Common myeloid progenitor, CD34-positive (primary cell): ENCODE results near the gene SEPTIN6.
"Not testable (repeated sequence)": the region's sequence is repeated elsewhere in the genome, so short reads cannot be mapped to it uniquely, and the experiment has no call there.

Experiments used
- CTCF ChIA-PET: fragments of 350-600 bp; sonication (Branson Sonifier 250); formaldehyde crosslinking; loops from one replicate; lab custom pipeline; 2021; ENCODE audit warnings: antibody characterized with exemption; lab: Charles Lee
- POLR2A ChIA-PET: fragments of 350-600 bp; sonication (Branson Sonifier 250); formaldehyde crosslinking; loops from one replicate; lab custom pipeline; 2021; ENCODE audit warnings: antibody characterized with exemption; lab: Charles Lee
- DNase-seq, 3 donors: peaks; one replicate each; pipeline versions ENCODE4 v3.0.0 to v3.0.0-alpha.2; 2013
- H3K27ac ChIP-seq, 2 experiments: 1 replicate in 1 of 2; 2 replicates in 1 of 2; pipeline ENCODE4 v1.7.0; 2013; ENCODE audit warnings: inconsistent platforms in 2 of 2, low read length in 2 of 2, mild to moderate bottlenecking in 2 of 2, low read depth in 1 of 2, moderate library complexity in 1 of 2; ENCODE audit not compliant: severe bottlenecking in 2 of 2, insufficient read depth in 1 of 2, poor library complexity in 1 of 2
- H3K27me3 ChIP-seq, 5 experiments: replicated peaks in 2 of 5; 1 replicate in 3 of 5; 2 replicates in 2 of 5; pipeline versions ENCODE4 v1.6.1 to v1.7.0; 2013; ENCODE audit warnings: low read length in 4 of 5, mild to moderate bottlenecking in 2 of 5, moderate library complexity in 2 of 5, inconsistent platforms in 1 of 5; ENCODE audit not compliant: insufficient read depth in 5 of 5, control insufficient read depth in 4 of 5
- H3K36me3 ChIP-seq, 4 experiments: 1 replicate in 2 of 4; 2 replicates in 2 of 4; pipeline versions ENCODE4 v1.6.1 to v1.7.0; 2013; ENCODE audit warnings: low read length in 3 of 4, control low read depth in 1 of 4, mild to moderate bottlenecking in 1 of 4; ENCODE audit not compliant: control insufficient read depth in 4 of 4, insufficient read depth in 4 of 4
- H3K4me1 ChIP-seq, 4 experiments: 1 replicate in 3 of 4; 2 replicates in 1 of 4; pipeline versions ENCODE4 v1.6.1 to v1.7.1; 2013; ENCODE audit warnings: low read length in 3 of 4, mild to moderate bottlenecking in 3 of 4, control low read depth in 1 of 4, inconsistent platforms in 1 of 4, moderate library complexity in 1 of 4; ENCODE audit not compliant: control insufficient read depth in 4 of 4, insufficient read depth in 4 of 4; ENCODE audit errors: control extremely low read depth in 1 of 4
- H3K4me3 ChIP-seq, 7 experiments: 1 replicate in 4 of 7; 2 replicates in 3 of 7; pipeline versions ENCODE4 v1.5.1 to v1.7.0; 2013; ENCODE audit warnings: mild to moderate bottlenecking in 7 of 7, low read length in 6 of 7, moderate library complexity in 6 of 7, inconsistent platforms in 2 of 7, low read depth in 2 of 7, control low read depth in 1 of 7; ENCODE audit not compliant: insufficient read depth in 4 of 7, control insufficient read depth in 1 of 7; ENCODE audit errors: extremely low read depth in 1 of 7
- H3K9me3 ChIP-seq, 5 experiments: 1 replicate in 4 of 5; 2 replicates in 1 of 5; pipeline versions ENCODE4 v1.6.1 to v1.7.1; 2013; ENCODE audit warnings: low read length in 4 of 5, mild to moderate bottlenecking in 2 of 5, inconsistent platforms in 1 of 5, low read depth in 1 of 5, moderate library complexity in 1 of 5; ENCODE audit not compliant: control insufficient read depth in 4 of 5, insufficient read depth in 2 of 5; ENCODE audit errors: control extremely low read depth in 1 of 5
- WGBS: methylation state at CpG from one replicate; pipeline ENCODE4 v1.1.5; 2013; ENCODE audit not compliant: insufficient coverage; 5-methylcytosine and 5-hydroxymethylcytosine counted together

The SEPTIN6 gene

DNA sequence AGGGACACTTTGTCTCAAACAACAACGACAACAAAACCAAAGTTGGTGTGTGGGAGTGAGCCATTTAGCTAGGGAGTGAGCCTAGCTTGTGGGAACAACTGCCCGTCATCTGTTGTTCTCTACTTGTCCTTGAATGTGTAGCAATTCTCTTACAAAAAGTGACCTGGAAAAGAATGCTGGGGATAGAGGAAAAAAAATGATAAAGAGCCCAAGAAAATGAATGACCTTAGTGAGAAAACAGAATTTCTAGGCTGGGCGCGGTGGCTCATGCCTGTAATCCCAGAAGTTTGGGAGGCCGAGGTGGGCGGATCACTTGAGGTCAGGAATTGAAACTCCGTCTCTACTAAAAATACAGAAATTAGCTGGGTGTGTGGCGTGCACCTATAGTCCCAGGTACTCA lies 19.6 kb downstream of the SEPTIN6 start:
- peaks cover 4 to 36% (median 33%) of the 10 kb centered on the region in 4 experiments for H3K36me3 ChIP-seq
- DNase-seq = no peak
- H3K4me1 ChIP-seq = peaks cover 8 to 34% (median 29%) of the 10 kb centered on the region in 4 experiments
- H3K27ac ChIP-seq = no peak overlapping the region
- CTCF ChIA-PET = interaction anchor here (5.2 kb wide), 1 partner anchor 21 kb away, joined by 26 read pairs; the partner anchor contains the start of gene SEPTIN6
- no peaks in the 10 kb centered on the region for H3K9me3 ChIP-seq
- no peak overlapping the region for H3K4me3 ChIP-seq
- POLR2A ChIA-PET = interaction anchor here (0.9 kb wide), 1 partner anchor 19 kb away, joined by 3 read pairs; no protein-coding TSS in a partner anchor
- WGBS = 97% methylated on average over 7 of the region's 8 CpGs
- no peaks in the 10 kb centered on the region for H3K27me3 ChIP-seq

DNA sequence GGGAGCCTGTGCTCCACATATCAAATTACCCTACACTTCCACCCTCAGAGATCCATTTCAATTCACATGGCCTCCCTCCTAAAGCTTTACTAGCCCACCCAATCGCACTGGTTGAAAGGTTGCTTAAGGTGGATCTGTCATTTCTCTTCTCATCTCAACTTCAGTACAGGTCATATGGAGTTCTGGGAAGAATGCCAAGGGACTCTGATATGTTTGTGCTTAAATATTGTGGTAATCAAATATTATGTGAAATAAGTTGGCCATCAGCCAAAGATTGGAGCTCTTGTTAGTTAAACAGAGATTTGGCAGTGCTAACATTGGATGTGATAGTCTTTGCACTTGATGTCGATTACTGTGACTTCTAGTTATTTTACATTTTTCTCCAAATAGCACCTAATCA lies 20.5 kb downstream of the SEPTIN6 start:
- ChIA-PET CTCF (interaction anchor here (0.7 to 1.4 kb wide), 4 partner anchors 10 to 59 kb away, joined by 3 to 5 read pairs (median 4); partner anchors contain the start of gene SEPTIN6), POLR2A (interaction anchor here (1.2 kb wide), 1 partner anchor 10 kb away, joined by 4 read pairs; no protein-coding TSS in a partner anchor)
- no peak for DNase-seq
- WGBS = no CpG with 5 or more reads among the region's 2 CpGs
- H3K27me3 ChIP-seq = no peaks in the 10 kb centered on the region
- H3K36me3 ChIP-seq = peaks cover 4 to 39% (median 35%) of the 10 kb centered on the region in 4 experiments
- peaks cover 8 to 27% (median 23%) of the 10 kb centered on the region in 4 experiments for H3K4me1 ChIP-seq
- H3K4me3 ChIP-seq = no peak overlapping the region
- no peaks in the 10 kb centered on the region for H3K9me3 ChIP-seq
- H3K27ac ChIP-seq = no peak overlapping the region

DNA sequence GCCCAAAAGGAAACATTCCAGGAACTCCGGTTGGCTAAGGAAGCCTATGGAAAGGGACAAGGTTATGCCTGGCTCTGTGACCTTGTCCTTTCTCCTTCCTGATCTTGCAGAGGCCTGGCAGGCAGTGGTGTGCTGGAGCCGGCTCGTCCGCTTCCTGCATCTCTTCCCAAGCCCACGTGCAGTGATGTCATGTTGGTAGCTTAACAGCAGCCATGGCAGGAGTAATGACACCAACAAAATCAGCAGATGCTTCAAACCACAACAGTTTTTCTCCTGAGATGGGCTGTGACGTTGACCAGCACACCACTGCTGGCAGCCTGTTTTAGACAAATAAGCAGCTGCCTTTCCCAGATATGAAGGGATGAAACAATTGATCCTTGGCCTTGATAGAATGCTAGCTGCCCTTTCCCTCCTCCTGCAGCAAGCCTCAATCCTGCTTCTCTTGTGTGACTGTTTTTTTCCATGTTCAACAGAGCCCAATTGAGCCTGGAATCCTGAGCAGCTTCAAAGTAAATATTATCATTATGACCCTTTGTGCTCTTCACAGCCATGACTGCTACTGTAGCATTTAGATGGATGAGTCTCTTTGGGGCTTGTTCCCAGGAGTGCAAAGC lies 23.4 kb downstream of the SEPTIN6 start:
- H3K27me3 ChIP-seq = no peaks in the 10 kb centered on the region
- CTCF ChIA-PET = interaction anchor here (1.2 to 2.0 kb wide), 2 partner anchors 20 to 25 kb away, joined by 4 to 7 read pairs; no protein-coding TSS in a partner anchor
- no peak overlapping the region for H3K4me3 ChIP-seq
- peaks cover 0 to 6% (median 2%) of the 10 kb centered on the region in 4 experiments for H3K4me1 ChIP-seq
- H3K36me3 ChIP-seq = peaks cover 6 to 55% (median 38%) of the 10 kb centered on the region in 4 experiments
- no peaks in the 10 kb centered on the region for H3K9me3 ChIP-seq
- WGBS = 78% methylated on average over 6 of the region's 6 CpGs
- POLR2A ChIA-PET = no interaction called here
- H3K27ac ChIP-seq = peak overlapping the region in 1 of 2 experiments; percentile 34
- DNase-seq = no peak

DNA sequence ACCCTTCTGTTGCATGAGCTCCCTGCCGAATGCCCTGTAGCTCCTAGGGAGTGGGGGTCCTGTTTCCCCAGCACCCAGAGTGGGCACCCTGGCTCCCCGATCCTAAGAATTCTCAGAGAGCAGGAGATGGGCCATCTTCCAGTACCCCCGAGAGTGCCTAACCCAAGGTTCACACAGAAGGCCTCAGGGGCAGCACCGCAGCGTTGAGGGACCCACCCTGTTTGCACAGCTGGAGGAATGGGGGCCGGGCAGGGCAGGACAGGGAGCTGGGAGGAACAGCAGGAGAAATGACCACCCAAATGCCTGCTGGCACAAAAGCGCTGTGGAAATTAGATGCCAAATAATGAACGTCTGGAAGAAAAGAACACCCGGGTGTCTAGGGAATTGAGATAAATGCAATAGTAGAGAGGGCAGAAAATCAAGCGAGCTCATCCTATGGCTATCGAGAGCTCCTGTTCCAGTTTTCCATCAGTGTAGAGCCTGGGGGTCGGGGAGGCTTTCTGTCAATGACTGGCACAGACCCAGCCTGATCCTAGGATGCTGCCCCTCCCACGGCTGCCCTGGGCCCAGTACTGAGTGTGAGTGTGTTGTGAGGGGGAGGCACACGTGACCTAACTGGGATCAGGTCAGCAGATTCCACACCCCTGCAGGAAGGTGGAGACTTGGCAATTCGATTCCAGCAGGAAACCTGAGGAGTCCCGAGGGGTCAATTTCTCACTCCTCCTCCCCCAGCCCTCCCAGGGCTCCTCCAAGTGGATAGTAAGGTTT lies 25.7 kb downstream of the SEPTIN6 start:
- 84% methylated on average over 12 of the region's 16 CpGs for WGBS
- H3K9me3 ChIP-seq = no peaks in the 10 kb centered on the region
- DNase-seq = no peak
- no peaks in the 10 kb centered on the region for H3K27me3 ChIP-seq
- peak overlapping the region in 1 of 2 experiments; percentile 43 for H3K27ac ChIP-seq
- POLR2A ChIA-PET = no interaction called here
- H3K4me1 ChIP-seq = peaks cover 0 to 5% (median 2%) of the 10 kb centered on the region in 4 experiments
- no peak overlapping the region for H3K4me3 ChIP-seq
- CTCF ChIA-PET = interaction anchor here (1.1 to 2.3 kb wide), 3 partner anchors 8 to 63 kb away, joined by 4 to 7 read pairs (median 4); no protein-coding TSS in a partner anchor
- peaks cover 8 to 56% (median 39%) of the 10 kb centered on the region in 4 experiments for H3K36me3 ChIP-seq

DNA sequence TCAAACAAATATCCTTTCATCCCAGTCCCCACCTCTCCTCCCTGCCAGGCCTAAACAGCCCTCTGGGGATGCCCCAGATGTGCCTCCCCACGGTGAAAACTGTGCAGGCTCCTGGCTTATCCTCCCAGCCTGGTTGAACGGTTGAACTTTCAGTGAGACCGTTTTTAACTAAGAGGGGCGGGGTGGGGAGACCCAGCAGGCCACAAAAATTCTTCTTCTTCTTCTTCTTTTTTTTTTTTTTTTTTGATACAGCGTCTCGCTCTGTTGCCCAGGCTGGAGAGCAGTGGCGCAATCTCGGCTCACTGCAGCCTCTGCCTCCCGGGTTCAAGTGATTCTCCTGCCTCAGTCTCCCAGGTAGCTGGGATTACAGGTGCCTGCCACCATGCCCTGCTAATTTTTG lies 28.1 kb downstream of the SEPTIN6 start:
- H3K4me1 ChIP-seq, CTCF ChIA-PET, H3K4me3 ChIP-seq, H3K27me3 ChIP-seq, DNase-seq, H3K9me3 ChIP-seq, POLR2A ChIA-PET, H3K27ac ChIP-seq: not testable (repeated sequence)
- 88% methylated on average over 1 of the region's 9 CpGs for WGBS
- H3K36me3 ChIP-seq = peaks cover 11 to 58% (median 38%) of the 10 kb centered on the region in 4 experiments

DNA sequence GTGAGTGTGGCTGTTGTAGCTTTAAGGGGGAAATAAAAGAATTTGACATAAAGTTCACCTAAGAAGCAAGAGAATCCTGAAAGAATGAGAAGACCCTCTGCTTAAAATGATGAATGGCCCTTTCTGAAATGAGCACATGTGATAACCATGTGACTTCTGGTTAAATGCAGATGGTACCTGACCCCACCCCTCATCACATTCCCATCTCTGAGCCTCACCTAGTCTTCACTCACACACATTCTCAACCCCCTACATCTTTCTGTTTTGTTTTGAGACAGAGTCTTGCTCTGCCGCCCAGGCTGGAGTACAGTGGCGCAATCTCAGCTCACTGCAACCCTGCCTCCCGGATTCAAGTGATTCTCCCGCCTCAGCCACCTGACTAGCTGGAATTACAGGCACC lies 31.5 kb downstream of the SEPTIN6 start:
- no peaks in the 10 kb centered on the region for H3K4me1 ChIP-seq
- no peak overlapping the region for H3K27ac ChIP-seq
- no peak for DNase-seq
- CTCF ChIA-PET = interaction anchor here (1.4 kb wide), 2 partner anchors 16 to 32 kb away, joined by 3 to 4 read pairs; partner anchors contain the start of gene SEPTIN6
- peaks cover 9 to 48% (median 25%) of the 10 kb centered on the region in 4 experiments for H3K36me3 ChIP-seq
- no peak overlapping the region for H3K4me3 ChIP-seq
- H3K9me3 ChIP-seq = no peaks in the 10 kb centered on the region
- H3K27me3 ChIP-seq = no peaks in the 10 kb centered on the region
- WGBS = 89% methylated on average over 4 of the region's 4 CpGs
- POLR2A ChIA-PET = no interaction called here
